Skeletal muscle satellite cell (primary cell): ENCODE data around the gene TBL1Y.

ENCODE experiments used
- H3K27me3 ChIP-seq: 2 replicates; pipeline ENCODE4 v1.7.0; 2013; ENCODE audit warnings: low read length; ENCODE audit not compliant: control insufficient read depth, insufficient read depth
- H3K36me3 ChIP-seq: 2 replicates; pipeline ENCODE4 v1.7.0; 2013; ENCODE audit warnings: mild to moderate bottlenecking, control low read depth, low read length; ENCODE audit not compliant: insufficient read depth
- H3K4me1 ChIP-seq: 2 replicates; pipeline ENCODE4 v1.7.0; 2013; ENCODE audit warnings: low read length; ENCODE audit not compliant: control insufficient read depth, insufficient read depth
- H3K4me2 ChIP-seq: 2 replicates; pipeline ENCODE4 v1.7.0; 2013; ENCODE audit warnings: mild to moderate bottlenecking, low read length
- H3K4me3 ChIP-seq: 2 replicates; pipeline ENCODE4 v1.7.0; 2013; ENCODE audit warnings: low read length
- H3K9ac ChIP-seq: 2 replicates; pipeline ENCODE4 v1.7.0; 2013; ENCODE audit warnings: mild to moderate bottlenecking, low read depth, low read length, moderate library complexity
- H3K9me3 ChIP-seq: replicated peaks from 2 replicates; pipeline ENCODE4 v1.7.0; 2013; ENCODE audit warnings: mild to moderate bottlenecking, control low read depth, low read length

Gene TBL1Y

GRCh38 chrY:6929237-6929636 is 18.7 kb downstream of the TBL1Y start:
- Histone ChIP-seq H3K4me3 (no peak overlapping the region), H3K4me1 (no peaks in the 10 kb centered on the region), H3K36me3 (no peaks in the 10 kb centered on the region), H3K27me3 (no peaks in the 10 kb centered on the region), H3K9ac (no peak overlapping the region), H3K9me3 (no peaks in the 10 kb centered on the region), H3K4me2 (no peak overlapping the region)

GRCh38 chrY:6931779-6932396 is 21.4 kb downstream of the TBL1Y start:
- Histone ChIP-seq H3K27me3 (no peaks in the 10 kb centered on the region), H3K9ac (no peak overlapping the region), H3K4me2 (no peak overlapping the region), H3K36me3 (no peaks in the 10 kb centered on the region), H3K9me3 (no peaks in the 10 kb centered on the region), H3K4me1 (no peaks in the 10 kb centered on the region), H3K4me3 (no peak overlapping the region)

GRCh38 chrY:6935497-6935896 is 25.0 kb downstream of the TBL1Y start:
- Histone ChIP-seq H3K4me2 (no peak overlapping the region), H3K4me1 (no peaks in the 10 kb centered on the region), H3K9ac (no peak overlapping the region), H3K9me3 (no peaks in the 10 kb centered on the region), H3K36me3 (no peaks in the 10 kb centered on the region), H3K4me3 (no peak overlapping the region), H3K27me3 (no peaks in the 10 kb centered on the region)

GRCh38 chrY:6947695-6948094 is 37.2 kb downstream of the TBL1Y start:
- Histone ChIP-seq H3K9me3 (no peaks in the 10 kb centered on the region), H3K4me1 (no peaks in the 10 kb centered on the region)

GRCh38 chrY:6948378-6948777 is 37.9 kb downstream of the TBL1Y start:
- H3K27me3 ChIP-seq: no peaks in the 10 kb centered on the region
- no peaks in the 10 kb centered on the region for H3K4me1 ChIP-seq
- H3K4me2 ChIP-seq: no peak overlapping the region
- H3K4me3 ChIP-seq: no peak overlapping the region
- no peaks in the 10 kb centered on the region for H3K9me3 ChIP-seq
- no peaks in the 10 kb centered on the region for H3K36me3 ChIP-seq
- H3K9ac ChIP-seq: no peak overlapping the region

More at GRCh38 chrY:6947695-6948094, 37.2 kb downstream of the TBL1Y start:
- H3K4me3 ChIP-seq: no peak overlapping the region
- H3K4me2 ChIP-seq: no peak overlapping the region
- no peak overlapping the region for H3K9ac ChIP-seq
- no peaks in the 10 kb centered on the region for H3K36me3 ChIP-seq
- H3K27me3 ChIP-seq: no peaks in the 10 kb centered on the region

- H3K36me3 ChIP-seq: no peaks in the 10 kb centered on the region
- H3K9me3 ChIP-seq: no peaks in the 10 kb centered on the region
Observed at GRCh38 chrY:6949947-6950346, 39.5 kb downstream of the TBL1Y start.

GRCh38 chrY:6964732-6965131 is 54.2 kb downstream of the TBL1Y start:
- Histone ChIP-seq H3K27me3 (no peaks in the 10 kb centered on the region), H3K9me3 (no peaks in the 10 kb centered on the region), H3K9ac (no peak overlapping the region), H3K4me3 (no peak overlapping the region), H3K36me3 (no peaks in the 10 kb centered on the region), H3K4me1 (no peaks in the 10 kb centered on the region), H3K4me2 (no peak overlapping the region)

More at GRCh38 chrY:6949947-6950346, 39.5 kb downstream of the TBL1Y start:
- Histone ChIP-seq H3K9ac (no peak overlapping the region), H3K4me3 (no peak overlapping the region), H3K27me3 (no peaks in the 10 kb centered on the region), H3K4me2 (no peak overlapping the region), H3K4me1 (no peaks in the 10 kb centered on the region)

- H3K27me3 ChIP-seq: no peaks in the 10 kb centered on the region
- no peaks in the 10 kb centered on the region for H3K9me3 ChIP-seq
- H3K9ac ChIP-seq: no peak overlapping the region
- H3K36me3 ChIP-seq: no peaks in the 10 kb centered on the region
- H3K4me2 ChIP-seq: no peak overlapping the region
- no peaks in the 10 kb centered on the region for H3K4me1 ChIP-seq
- no peak overlapping the region for H3K4me3 ChIP-seq
Observed at GRCh38 chrY:6966521-6966920, 56.0 kb downstream of the TBL1Y start.

- Histone ChIP-seq H3K9ac (no peak overlapping the region), H3K9me3 (no peaks in the 10 kb centered on the region), H3K4me3 (no peak overlapping the region), H3K4me1 (no peaks in the 10 kb centered on the region), H3K4me2 (no peak overlapping the region), H3K27me3 (no peaks in the 10 kb centered on the region), H3K36me3 (no peaks in the 10 kb centered on the region)
Observed at GRCh38 chrY:6967736-6968135, 57.2 kb downstream of the TBL1Y start.

GRCh38 chrY:6968191-6968590 is 57.7 kb downstream of the TBL1Y start:
- no peak overlapping the region for H3K9ac ChIP-seq
- no peak overlapping the region for H3K4me2 ChIP-seq
- no peak overlapping the region for H3K4me3 ChIP-seq
- no peaks in the 10 kb centered on the region for H3K4me1 ChIP-seq
- H3K36me3 ChIP-seq: no peaks in the 10 kb centered on the region
- H3K9me3 ChIP-seq: no peaks in the 10 kb centered on the region
- no peaks in the 10 kb centered on the region for H3K27me3 ChIP-seq

- Histone ChIP-seq H3K4me3 (no peak overlapping the region), H3K9ac (no peak overlapping the region), H3K4me2 (no peak overlapping the region), H3K4me1 (no peaks in the 10 kb centered on the region), H3K9me3 (no peaks in the 10 kb centered on the region), H3K36me3 (no peaks in the 10 kb centered on the region), H3K27me3 (no peaks in the 10 kb centered on the region)
Observed at GRCh38 chrY:6972271-6972887, 61.9 kb downstream of the TBL1Y start.

- no peak overlapping the region for H3K9ac ChIP-seq
- H3K36me3 ChIP-seq: no peaks in the 10 kb centered on the region
- no peaks in the 10 kb centered on the region for H3K4me1 ChIP-seq
- no peak overlapping the region for H3K4me3 ChIP-seq
- H3K9me3 ChIP-seq: no peaks in the 10 kb centered on the region
- no peaks in the 10 kb centered on the region for H3K27me3 ChIP-seq
- no peak overlapping the region for H3K4me2 ChIP-seq
Observed at GRCh38 chrY:6974971-6975370, 64.5 kb downstream of the TBL1Y start.
